Glomerular visceral epithelial cell (primary cell): ENCODE measurements around the gene ZNRF2.

ENCODE experiments used
- DNase-seq: peaks from one replicate; pipeline ENCODE4 v3.0.0-alpha.2; 2016; ENCODE audit errors: extremely low spot score

Gene ZNRF2

GRCh38 chr7:30406664-30407425 is 122.4 kb downstream of the ZNRF2 start:
- no peak for DNase-seq

- no peak for DNase-seq
Observed at GRCh38 chr7:30411173-30411572, 126.8 kb downstream of the ZNRF2 start.

- DNase-seq = no peak
Observed at GRCh38 chr7:30411897-30412296, 127.5 kb downstream of the ZNRF2 start.

GRCh38 chr7:30412782-30413504 is 128.5 kb downstream of the ZNRF2 start:
- peak; percentile 77 for DNase-seq

- no peak for DNase-seq
Observed at GRCh38 chr7:30413864-30414263, 129.5 kb downstream of the ZNRF2 start.
